ENCODE results near the gene GJA8.
A peak's percentile ranks its signal among the peaks of the same experiment; 100 is the strongest.
"Not testable (repeated sequence)": the region's sequence is repeated elsewhere in the genome, so short reads cannot be mapped to it uniquely, and the experiment has no call there.

Gene GJA8

DNA sequence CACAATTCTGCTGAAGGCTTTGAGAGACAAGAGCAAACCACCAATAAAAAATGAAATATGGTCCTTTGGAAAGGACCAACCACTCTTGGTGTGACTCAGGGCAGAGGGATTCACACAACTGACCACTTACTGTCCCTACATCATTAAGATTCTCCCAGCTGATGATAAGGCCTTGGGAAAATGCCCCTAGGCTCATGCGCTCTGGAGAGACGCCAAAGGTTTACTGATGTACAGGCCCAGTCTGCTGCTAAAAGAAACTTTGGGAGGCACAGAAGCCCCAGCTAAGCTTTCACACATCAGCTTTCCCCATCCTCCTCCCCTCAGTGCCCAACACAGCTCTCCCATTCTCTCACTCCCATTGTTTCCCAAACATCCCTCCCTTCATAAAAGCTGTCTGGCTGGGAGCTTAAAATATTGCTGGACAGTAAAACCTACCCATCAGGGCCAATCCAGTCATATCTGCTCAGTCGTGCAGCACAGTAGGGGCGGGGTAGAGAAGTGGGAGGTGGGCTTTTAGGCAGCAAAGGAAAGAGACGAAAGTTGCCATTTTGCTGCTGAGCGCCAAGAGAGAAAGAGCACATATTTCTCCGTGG lies at the start of gene GJA8:
Gene GJA8, plus strand, starts transcription at position 543 of the 593 bp plus-strand sequence. CDS start 5,161 bp downstream, outside the sequence.
- no peak for DNase-seq

DNA sequence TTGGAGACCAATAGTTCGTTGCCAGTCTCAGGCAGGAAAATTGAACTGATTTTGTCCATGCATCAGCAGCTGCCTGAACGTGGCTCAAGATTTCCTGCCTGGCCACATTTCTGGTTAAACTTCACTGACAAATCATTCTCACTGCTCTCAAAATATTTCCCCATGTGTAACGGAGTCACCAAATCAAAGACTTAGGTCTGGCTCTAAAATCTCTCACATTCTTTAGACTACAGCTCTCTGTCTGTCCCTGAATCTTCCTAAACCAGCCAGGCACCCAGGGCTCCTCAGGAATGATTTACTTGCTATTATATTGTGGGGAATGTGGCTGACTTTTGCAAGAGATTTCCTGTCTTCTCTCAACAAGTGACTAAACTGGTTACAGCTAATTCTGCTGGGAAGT lies 49.2 kb upstream of the GJA8 start:
- DNase-seq: no peak

DNA sequence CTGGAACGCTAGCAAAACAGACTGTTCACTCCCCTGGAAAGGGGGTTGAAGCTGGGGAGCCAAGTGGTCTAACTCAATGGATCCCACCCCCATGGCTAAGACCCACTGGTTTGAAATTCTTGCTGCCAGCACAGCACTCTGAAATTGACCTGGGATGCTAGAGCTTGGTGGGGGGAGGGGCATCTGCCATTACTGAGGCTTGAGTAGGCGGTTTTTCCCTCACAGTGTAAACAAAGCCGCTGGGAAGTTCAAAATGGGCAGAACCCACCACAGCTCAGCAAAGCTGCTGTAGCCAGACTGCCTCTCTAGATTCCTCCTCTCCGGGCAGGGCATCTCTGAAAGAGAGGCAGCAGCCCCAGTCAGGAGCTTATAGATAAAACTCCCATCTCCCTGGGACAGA lies 47.6 kb upstream of the GJA8 start:
- not testable (repeated sequence) for DNase-seq

DNA sequence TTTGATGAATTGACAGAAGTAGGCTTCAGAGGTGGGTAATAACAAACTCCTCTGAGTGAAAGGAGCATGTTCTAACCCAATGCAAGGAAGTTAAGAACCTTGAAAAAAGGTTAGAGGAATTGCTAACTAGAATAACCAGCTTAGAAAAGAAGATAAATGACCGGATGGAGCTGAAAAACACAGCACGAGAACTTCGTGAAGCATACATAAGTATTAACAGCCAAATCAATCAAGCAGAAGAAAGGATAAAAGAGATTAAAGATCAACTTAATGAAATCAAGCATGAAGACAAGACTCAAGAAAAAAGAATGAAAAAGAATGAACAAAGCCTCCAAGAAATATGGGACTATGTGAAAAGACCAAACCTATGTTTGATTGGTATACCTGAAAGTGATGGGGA lies 46.6 kb upstream of the GJA8 start:
- not testable (repeated sequence) for DNase-seq

DNA sequence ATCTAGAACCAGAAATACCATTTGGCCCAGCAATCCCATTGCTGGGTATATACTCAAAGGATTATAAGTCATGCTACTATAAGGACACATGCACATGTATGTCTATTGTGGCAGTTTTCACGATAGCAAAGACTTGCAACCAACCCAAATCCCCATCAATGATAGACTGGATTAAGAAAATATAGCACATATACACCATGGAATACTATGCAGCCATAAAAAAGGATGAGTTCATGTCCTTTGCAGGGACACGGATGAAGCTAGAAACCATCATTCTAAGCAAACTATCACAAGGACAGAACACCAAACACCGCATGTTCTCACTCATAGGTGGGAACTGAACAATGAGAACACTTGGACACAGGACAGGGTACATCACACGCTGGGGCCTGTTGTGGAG lies 35.4 kb upstream of the GJA8 start:
- not testable (repeated sequence) for DNase-seq

DNA sequence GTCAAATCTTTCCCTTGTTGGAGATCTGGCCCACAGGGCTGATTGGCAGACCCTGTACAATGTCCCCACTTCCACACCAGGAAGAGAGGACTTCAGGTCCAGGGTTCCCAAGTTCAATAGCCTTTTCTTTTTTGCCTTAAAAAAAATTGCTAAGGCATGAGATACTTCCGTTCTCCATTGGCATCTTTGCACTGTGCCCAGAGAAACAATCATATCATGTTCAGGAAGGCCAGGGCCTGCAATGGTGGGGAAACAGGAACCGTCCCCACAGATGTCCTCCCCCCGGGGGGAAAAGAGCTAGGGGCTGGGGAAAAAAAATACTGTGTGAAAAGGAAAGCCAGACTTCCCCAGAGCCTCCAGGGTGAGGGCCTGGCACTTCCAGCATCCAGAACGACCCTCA lies 24.6 kb upstream of the GJA8 start:
- no peak for DNase-seq

DNA sequence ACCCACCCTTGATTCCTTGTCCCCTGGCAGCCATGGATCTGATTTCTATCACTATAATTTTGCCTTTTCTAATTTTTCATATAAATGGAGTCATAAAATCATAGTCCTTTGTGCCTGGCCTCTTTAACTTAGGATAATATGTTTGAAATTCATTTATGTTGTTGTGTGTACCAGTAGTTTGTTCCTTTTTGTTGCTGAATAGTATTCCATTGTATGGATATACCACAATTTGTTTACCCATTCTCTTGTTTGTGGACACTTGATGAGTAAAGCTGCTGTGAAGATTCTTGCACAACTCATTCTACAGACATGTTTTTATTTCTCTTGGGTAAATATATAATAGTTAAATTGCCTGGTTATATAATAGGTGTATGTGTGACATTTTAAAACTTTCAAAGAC lies 22.7 kb upstream of the GJA8 start:
- DNase-seq: no peak

DNA sequence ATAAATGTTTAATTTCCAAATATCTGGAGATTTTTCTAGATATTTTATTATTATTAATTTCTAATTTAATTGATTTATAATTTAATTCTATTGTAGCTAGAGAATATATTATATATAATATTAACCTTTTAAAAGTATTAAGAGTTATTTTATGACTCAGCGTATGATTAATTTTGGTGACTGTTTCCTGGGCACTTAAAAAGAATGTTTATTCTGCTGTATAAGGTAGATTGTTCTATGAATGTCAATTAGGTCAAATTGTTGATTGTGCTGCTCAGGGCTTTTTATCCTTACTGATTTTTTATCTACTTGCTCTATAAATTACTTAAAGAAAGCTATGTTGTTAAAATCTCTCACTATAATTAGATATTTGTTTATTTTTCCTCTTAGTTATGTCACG lies 20.1 kb upstream of the GJA8 start:
- DNase-seq: no peak

DNA sequence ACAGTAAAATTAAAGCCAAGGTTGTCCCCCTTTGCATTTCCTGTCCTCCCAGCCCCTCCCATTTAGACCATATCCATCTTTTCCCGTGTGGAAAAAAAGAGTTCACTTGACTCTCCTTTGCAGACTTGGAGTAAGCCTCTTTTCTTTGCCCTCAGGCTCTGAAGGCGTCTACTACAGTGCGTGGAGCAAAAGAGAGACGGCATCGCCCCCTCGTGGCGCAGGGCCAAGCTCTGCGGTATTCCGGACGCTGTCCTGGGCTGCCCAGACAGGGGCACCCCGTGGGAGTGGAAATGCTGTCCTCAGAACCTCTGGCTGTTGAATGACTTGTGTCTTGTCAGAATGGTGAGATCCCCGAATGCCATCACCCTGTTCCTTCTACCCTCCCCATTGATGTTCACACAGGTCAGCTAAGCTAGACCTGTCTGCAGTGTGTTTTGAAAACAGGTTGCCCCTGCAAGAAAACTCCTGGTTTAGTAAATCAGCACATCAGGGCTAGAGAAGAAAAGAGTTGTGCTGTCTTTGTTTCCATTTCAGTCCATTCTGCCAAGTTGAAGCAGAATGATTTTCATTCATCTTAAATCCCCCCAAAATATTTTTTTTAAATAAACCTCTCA lies 12.3 kb upstream of the GJA8 start:
- DNase-seq: peak; percentile 25

DNA sequence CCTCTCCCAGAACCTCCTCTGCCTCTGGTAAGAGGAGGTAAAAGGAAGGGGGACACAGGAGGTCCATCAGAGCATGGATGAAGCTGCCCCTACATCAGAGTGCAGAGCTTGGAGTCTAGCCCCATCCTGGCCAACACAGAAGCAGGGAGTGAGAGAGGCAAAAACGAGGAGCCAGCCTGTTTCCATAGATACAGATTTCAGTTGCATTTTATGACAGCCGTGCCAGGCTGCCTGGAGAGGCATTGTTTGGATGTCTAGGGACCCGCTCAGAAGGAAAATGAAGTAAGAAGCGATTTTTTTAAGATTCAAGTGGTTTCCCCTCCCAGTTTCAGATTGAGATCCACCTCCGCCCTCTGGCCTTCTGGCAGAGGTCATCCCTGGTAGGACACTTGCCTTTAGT lies 11.5 kb upstream of the GJA8 start:
- DNase-seq: no peak

DNA sequence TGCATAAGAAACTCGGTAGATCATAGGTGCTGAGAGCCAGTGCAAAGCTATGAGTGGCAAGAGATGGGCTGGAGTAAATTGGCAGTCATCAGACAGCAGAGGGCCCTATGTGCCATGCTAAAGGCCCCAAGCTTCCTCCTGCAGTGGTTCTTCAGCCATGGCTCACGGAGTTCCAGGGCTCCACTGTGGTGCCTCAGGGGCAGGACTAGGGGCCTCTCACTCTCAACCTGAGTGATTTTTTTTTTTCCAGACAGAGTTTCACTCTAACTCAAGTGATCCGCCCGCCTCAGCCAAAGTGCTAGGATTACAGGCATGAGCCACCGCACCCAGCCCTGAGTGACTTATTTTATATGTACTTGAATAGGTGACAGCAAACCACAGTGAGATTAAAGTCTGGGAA lies 10.4 kb upstream of the GJA8 start:
- no peak for DNase-seq

DNA sequence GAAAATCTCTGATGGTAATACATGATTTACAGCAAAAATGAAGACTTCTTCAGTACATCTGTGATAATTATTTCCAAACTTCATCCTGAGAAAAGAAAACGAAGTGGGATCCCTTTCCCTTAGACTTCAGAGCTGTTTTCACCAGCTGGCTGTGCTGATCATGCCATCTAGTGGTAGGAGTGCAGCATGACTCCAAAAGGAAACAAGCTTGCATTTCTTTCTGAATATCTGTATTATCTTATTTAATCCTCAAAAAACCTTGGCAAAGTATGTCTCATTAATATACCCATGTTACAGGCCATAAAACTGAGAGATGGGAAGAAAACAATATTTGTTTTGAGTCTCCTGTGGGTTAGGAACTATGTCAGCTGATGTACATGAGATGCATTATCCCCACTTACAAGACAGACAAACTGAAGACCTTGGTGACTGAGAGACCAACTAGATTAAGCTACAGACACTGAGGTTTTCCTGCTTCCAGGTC lies 9.8 kb upstream of the GJA8 start:
- no peak for DNase-seq

DNA sequence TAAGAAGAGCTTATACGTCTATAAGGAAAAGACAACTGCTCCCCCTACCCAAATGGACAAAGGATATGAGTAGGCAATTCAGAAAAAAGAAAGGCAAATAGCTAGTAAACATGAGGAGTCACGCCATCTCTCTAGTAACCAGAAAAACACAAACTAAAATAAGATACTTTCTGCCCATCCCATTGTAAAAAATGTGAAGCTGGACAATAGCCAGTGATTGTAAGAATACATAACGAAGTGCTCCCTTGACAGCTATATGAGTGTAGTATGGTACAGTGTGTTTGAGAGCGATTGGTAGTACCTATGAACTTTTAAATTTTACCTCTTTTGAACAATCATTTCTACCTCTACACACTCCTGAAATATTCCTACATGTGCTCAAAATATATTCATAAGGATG lies 7.5 kb upstream of the GJA8 start:
- no peak for DNase-seq

DNA sequence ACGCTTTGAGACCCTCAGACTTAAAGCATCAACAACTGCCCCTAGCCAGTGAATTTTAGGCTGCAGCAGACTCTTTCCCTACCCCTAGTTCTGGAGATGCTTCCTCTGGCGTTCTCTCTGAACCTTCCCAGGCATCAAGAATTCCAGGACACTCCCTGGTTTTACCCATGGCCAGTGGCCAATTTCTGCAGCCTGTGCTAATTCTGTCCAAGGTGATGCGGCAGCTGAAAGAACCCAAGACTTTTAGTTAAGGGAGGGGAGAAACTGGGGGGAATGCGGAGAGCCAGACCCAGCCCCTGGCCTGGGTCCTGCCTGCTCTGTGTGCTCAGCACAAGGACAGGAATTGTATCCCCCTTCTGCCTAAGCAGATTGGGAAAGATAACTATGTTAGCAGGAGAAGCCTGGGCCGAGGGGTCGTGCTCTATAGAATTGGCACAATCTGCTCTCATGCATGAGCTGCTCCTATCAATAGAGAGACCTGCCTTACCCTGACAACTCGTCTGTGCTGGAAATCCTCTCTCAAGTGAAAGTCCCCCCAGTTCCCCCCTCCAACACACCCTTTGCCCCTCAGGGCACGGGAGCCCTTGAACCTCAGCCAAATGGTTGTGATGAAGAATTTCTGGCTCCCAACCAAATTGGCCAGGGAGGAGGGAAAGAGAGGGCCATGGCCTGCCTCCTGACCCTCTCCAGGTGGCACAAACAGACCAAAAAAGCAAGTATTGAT lies 5.4 kb upstream of the GJA8 start:
- no peak for DNase-seq

DNA sequence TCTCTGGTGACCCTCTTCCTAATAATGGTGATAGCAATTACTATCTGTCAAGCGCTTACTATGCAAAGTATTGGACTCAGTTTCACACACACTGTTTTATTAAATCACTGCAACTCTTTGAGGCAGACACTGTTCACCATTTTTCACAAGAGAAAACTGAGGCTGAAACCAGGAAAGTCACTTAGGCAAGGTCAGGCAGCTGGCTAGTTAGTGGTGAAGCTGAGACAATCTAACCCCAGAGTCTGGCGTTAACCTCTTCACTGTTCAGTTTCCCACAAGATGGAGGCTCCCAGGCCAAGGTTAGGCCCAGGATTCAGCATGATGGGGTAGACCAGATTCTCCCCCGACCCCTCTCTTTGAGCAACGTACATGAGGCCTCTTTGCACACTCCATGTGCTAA lies 4.8 kb upstream of the GJA8 start:
- DNase-seq: no peak

DNA sequence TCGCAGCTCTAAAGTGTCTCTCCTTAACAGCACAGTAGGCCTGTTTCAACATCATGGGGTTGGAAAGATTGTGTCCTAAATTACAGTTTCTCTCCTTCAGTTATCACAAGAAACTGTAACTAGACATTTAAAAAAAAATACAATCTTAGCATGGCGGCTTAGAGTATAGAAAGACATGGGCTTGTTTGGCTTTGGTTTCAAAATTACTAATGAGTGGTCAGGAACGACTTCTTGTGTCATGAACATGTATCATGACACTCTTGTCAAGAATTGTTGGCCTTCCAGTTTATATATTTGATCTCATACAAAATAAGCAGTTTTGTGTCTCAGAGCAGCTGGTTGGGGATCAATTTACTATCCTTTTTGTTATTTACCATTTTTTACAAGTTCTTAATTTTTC lies 2.1 kb downstream of the GJA8 start:
- DNase-seq: no peak

DNA sequence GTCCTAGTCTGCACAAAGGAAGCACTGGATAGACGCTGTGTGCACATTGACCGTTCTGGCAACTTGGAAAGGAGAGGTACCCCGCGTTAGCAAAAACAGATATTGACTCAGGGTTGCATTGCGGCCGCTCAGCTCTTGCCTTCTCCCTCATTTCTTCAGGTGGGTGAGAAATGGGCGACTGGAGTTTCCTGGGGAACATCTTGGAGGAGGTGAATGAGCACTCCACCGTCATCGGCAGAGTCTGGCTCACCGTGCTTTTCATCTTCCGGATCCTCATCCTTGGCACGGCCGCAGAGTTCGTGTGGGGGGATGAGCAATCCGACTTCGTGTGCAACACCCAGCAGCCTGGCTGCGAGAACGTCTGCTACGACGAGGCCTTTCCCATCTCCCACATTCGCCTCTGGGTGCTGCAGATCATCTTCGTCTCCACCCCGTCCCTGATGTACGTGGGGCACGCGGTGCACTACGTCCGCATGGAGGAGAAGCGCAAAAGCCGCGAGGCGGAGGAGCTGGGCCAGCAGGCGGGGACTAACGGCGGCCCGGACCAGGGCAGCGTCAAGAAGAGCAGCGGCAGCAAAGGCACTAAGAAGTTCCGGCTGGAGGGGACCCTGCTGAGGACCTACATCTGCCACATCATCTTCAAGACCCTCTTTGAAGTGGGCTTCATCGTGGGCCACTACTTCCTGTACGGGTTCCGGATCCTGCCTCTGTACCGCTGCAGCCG lies 5.4 kb downstream of the GJA8 start:
- no peak for DNase-seq

DNA sequence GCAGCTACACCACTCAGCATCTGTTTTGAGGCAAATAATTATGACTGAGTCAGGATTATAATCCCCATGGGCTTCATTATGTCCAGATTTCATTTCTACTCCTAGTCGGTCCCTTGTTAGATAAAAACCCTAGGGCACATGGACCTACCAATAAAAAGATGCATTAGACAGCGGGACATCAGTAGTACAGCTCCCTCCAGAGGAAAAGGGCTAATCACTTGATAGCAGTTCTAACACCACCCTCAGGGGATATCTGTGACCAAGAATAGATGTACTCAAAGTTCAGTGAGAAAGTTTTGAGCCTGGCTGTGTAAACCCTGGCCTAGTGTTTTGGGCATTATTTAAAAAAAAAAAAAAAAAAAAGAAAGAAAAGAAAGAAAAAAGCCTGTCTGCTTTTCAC lies 10.0 kb downstream of the GJA8 start:
- no peak for DNase-seq

DNA sequence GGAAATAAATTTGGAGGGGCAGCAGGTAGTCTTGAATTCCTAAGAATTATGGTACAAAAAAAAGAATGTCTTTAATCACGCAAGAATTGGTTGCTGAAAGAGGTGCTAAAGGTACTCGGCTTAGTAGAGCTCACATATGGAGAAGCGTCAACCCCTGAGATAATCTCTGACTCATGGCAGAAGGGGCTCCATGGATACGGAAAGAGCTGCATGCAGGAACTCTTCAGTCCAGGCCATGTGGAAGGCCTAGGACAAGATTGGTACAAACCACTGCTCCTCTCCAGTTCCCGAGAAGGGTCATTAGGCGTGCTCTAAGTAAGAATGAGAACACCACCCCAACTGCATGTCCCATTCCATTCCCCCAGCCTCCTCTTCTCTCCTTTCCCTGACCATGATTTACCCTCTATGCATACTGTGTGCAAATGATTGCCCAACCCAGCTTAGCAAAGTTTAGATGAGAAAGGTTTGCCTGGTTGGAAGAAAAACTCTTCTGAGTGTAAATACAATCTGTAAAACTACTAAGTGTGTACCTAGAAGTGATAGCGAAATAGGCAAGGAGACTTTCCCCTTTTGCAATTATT lies 10.9 kb downstream of the GJA8 start:
- no peak for DNase-seq

DNA sequence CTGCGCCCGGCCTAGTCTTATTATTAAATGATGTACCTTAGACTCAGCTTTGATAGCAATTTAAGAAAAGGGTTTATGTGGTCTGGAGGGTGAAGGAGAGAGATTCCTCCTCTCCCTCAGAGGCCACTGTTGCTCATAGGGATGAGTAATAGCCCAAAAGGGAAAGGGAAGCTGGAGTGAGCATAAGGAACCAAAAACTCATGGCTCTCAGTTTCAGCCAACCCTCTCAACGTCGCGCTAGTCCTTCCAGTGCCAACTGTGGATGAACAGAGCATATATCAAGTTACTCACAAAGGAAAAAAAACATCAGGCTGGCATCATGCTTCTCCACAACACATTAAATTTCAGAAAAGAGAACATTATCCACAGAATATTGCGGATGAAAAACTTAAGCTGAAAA lies 17.3 kb downstream of the GJA8 start:
- no peak for DNase-seq

DNA sequence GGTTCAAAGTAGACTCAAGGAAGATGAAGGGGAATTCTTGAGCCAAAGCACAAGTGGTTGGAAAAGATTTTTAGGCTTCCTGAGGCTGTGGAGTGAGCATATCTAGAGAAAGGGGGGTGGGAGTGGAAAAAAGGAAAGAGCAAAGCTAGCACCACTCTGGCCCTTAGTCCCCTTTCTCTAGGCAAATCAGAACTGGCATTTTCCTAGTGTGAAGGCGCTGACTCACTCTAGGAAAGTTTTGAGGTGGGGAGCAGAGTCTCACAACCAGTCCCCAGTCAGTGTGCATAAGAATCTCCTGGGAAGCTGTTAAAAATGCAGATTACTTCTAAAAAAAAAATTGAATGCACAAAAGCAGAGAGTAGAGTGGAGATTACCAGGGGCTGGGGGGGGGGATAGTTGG lies 22.2 kb downstream of the GJA8 start:
- no peak for DNase-seq

DNA sequence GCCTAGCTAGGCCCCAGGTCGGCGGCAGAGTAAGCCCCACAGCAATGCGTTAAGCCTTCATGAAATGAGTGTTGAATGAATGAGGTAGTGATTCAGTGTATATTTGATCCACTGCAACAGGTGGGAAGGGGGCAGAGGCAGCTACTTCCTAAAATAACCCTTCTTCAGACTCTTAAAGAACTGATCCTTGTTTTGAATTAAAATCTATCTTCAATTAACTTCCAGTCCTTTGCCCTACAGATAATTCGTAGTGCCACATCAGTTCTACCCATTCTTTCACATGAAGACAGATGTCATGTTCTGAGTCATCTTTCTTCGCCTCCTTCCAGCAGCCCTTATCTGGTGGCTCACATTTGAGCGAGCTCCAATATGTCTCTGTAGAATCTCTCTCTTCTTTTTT lies 24.6 kb downstream of the GJA8 start:
- not testable (repeated sequence) for DNase-seq

DNA sequence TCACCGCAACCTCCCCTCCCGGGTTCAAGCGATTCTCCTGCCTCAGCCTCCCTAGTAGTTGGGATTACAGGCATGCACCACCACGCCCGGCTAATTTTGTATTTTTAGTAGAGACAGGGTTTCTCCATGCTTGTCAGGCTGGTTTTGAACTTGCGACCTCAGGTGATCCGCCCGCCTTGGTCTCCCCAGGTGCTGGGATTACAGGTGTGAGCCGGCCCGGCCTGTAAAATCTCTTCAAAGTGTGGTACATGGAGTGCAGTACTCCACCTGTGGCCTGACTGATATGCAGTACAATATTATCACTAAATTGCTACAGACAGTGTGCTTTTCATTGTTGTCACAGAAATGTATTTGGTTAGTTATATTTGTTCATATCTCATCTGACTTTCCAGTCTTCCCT lies 25.1 kb downstream of the GJA8 start:
- not testable (repeated sequence) for DNase-seq
